Endothelial cell (in vitro differentiated cells): Measurements from ENCODE around the gene PLP2. TPM values are rescaled to one million over a fixed set of nuclear protein-coding genes. Genes with fewer than 3 reads are reported as not detected.

ENCODE experiments used
- DNase-seq: peaks from one replicate; pipeline ENCODE4 v3.0.0; 2021; ENCODE audit warnings: low spot score
- H3K27ac Mint-ChIP-seq: one replicate; pipeline ENCODE4 v1.8.0; 2021; ENCODE audit warnings: mixed read lengths, inconsistent platforms; ENCODE audit not compliant: unreplicated experiment
- H3K27me3 Mint-ChIP-seq: one replicate; pipeline ENCODE4 v1.8.0; 2021; ENCODE audit warnings: mild to moderate bottlenecking, moderate library complexity, mixed read lengths, inconsistent platforms; ENCODE audit not compliant: unreplicated experiment
- H3K36me3 Mint-ChIP-seq: one replicate; pipeline ENCODE4 v1.8.0; 2021; ENCODE audit warnings: mild to moderate bottlenecking, low read depth, mixed read lengths, inconsistent platforms; ENCODE audit not compliant: unreplicated experiment
- H3K4me1 Mint-ChIP-seq: one replicate; pipeline ENCODE4 v1.8.0; 2021; ENCODE audit warnings: mild to moderate bottlenecking, mixed read lengths, inconsistent platforms; ENCODE audit not compliant: unreplicated experiment
- H3K4me3 Mint-ChIP-seq: one replicate; pipeline ENCODE4 v1.8.0; 2021; ENCODE audit warnings: mild to moderate bottlenecking, mixed read lengths, inconsistent platforms; ENCODE audit not compliant: unreplicated experiment
- H3K9me3 Mint-ChIP-seq: one replicate; pipeline ENCODE4 v1.8.0; 2021; ENCODE audit warnings: mixed read lengths, inconsistent platforms; ENCODE audit not compliant: unreplicated experiment
- total RNA-seq: library from RNA; stranded (reverse); fragmentation: NEBNext Ultra II Directional; extraction: Animal tissue kit (Norgen Biotek cat#: 25700); gene quantifications from one replicate; pipeline ENCODE4 v1.2.1, GENCODE V29; 2021; ENCODE audit not compliant: unreplicated experiment
- TF ChIP-seq, protein P1 (sequence below): fragments of 200-600 bp; sonication (generic); IDR thresholded peaks from one replicate; pipeline ENCODE4 v1.5.0; 2021; ENCODE audit warnings: antibody characterized with exemption; ENCODE audit not compliant: unreplicated experiment

Gene PLP2
- total RNA-seq, 1 donor from 2014 or later: 1.9 TPM

- Mint-ChIP-seq H3K36me3 (no peaks in the 10 kb centered on the region), H3K27me3 (peaks cover 5% of the 10 kb centered on the region), H3K27ac (no peak overlapping the region), H3K4me3 (no peak overlapping the region), H3K9me3 (no peaks in the 10 kb centered on the region), H3K4me1 (no peaks in the 10 kb centered on the region)
- DNase-seq: no peak
- TF ChIP-seq, protein P1, sequence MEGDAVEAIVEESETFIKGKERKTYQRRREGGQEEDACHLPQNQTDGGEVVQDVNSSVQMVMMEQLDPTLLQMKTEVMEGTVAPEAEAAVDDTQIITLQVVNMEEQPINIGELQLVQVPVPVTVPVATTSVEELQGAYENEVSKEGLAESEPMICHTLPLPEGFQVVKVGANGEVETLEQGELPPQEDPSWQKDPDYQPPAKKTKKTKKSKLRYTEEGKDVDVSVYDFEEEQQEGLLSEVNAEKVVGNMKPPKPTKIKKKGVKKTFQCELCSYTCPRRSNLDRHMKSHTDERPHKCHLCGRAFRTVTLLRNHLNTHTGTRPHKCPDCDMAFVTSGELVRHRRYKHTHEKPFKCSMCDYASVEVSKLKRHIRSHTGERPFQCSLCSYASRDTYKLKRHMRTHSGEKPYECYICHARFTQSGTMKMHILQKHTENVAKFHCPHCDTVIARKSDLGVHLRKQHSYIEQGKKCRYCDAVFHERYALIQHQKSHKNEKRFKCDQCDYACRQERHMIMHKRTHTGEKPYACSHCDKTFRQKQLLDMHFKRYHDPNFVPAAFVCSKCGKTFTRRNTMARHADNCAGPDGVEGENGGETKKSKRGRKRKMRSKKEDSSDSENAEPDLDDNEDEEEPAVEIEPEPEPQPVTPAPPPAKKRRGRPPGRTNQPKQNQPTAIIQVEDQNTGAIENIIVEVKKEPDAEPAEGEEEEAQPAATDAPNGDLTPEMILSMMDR: no peak
Observed at GRCh38 chrX:49221868-49222267, 50.2 kb downstream of the PLP2 start.

Other genes starting within 250 kb of the PLP2 start
- gene OTUD5, start 214.3 kb upstream of the PLP2 start, total RNA-seq: 48.8 TPM
- gene KCND1, start 200.1 kb upstream of the PLP2 start, total RNA-seq: 6.0 TPM
- gene GRIPAP1, start 169.6 kb upstream of the PLP2 start, total RNA-seq: 63.6 TPM
- gene TFE3, start 128.5 kb upstream of the PLP2 start, total RNA-seq: 31.0 TPM
- gene CCDC120, start 112.9 kb upstream of the PLP2 start, total RNA-seq: 22.5 TPM
- gene PRAF2, start 97.9 kb upstream of the PLP2 start, total RNA-seq: 22.3 TPM
- gene WDR45, start 92.0 kb upstream of the PLP2 start, total RNA-seq: 46.4 TPM
- gene GPKOW, start 48.2 kb upstream of the PLP2 start, total RNA-seq: 28.8 TPM
- gene MAGIX, start 9.1 kb upstream of the PLP2 start, total RNA-seq: 1.2 TPM
- gene PRICKLE3, start 14.5 kb downstream of the PLP2 start, total RNA-seq: 11.3 TPM
- 1.8 TPM for gene SYP, start 28.3 kb downstream of the PLP2 start, total RNA-seq
- 0.59 TPM for gene CACNA1F, start 61.4 kb downstream of the PLP2 start, total RNA-seq
- 24.2 TPM for gene CCDC22, start 63.6 kb downstream of the PLP2 start, total RNA-seq
- gene FOXP3, start 92.8 kb downstream of the PLP2 start, total RNA-seq: 0.26 TPM
- 6.0 TPM for gene PPP1R3F, start 97.9 kb downstream of the PLP2 start, total RNA-seq
- not detected for gene GAGE10, start 131.7 kb downstream of the PLP2 start, total RNA-seq
- gene GAGE12J, start 150.1 kb downstream of the PLP2 start, total RNA-seq: not detected
- not detected for gene GAGE13, start 159.7 kb downstream of the PLP2 start, total RNA-seq